Smooth muscle cell (in vitro differentiated cells): ENCODE data around the gene SH2B2. TPM values are rescaled to one million over a fixed set of nuclear protein-coding genes. Genes with fewer than 3 reads are reported as not detected.

ENCODE experiments used
- DNase-seq: peaks from one replicate; lab custom pipeline; 2025; ENCODE audit not compliant: unreplicated experiment; lab: John Stamatoyannopoulos, UW
- H2AFZ ChIP-seq: fragments of 200-600 bp; sonication (generic); 2 replicates; pipeline ENCODE4 v1.6.0; 2016; ENCODE audit warnings: antibody characterized with exemption, low read depth, mild to moderate bottlenecking
- H3F3A ChIP-seq: fragments of 200-600 bp; sonication (generic); 2 replicates; pipeline ENCODE4 v1.6.0; 2017; ENCODE audit warnings: antibody characterized with exemption, low read depth
- H3K27ac ChIP-seq: fragments of 200-600 bp; sonication (generic); 2 replicates; pipeline ENCODE4 v1.5.1; 2016; ENCODE audit warnings: low read depth, mild to moderate bottlenecking
- H3K27me3 ChIP-seq: fragments of 200-600 bp; sonication (generic); 2 replicates; pipeline ENCODE4 v1.6.1; 2016; ENCODE audit warnings: low read depth, mild to moderate bottlenecking
- H3K36me3 ChIP-seq: fragments of 200-600 bp; sonication (generic); 2 replicates; pipeline ENCODE4 v1.5.1; 2016; ENCODE audit warnings: low read depth
- H3K4me1 ChIP-seq: fragments of 200-600 bp; sonication (generic); 2 replicates; pipeline ENCODE4 v1.5.1; 2016; ENCODE audit warnings: low read depth
- H3K4me2 ChIP-seq: fragments of 200-600 bp; sonication (generic); 2 replicates; pipeline ENCODE4 v1.6.0; 2016; ENCODE audit warnings: mild to moderate bottlenecking
- H3K4me3 ChIP-seq: fragments of 200-600 bp; sonication (generic); 2 replicates; pipeline ENCODE4 v1.5.1; 2016; ENCODE audit warnings: mild to moderate bottlenecking
- H3K79me2 ChIP-seq: fragments of 200-600 bp; sonication (generic); 2 replicates; pipeline ENCODE4 v1.6.0; 2016; ENCODE audit warnings: low read depth, mild to moderate bottlenecking
- H3K9ac ChIP-seq: fragments of 200-600 bp; sonication (generic); 2 replicates; pipeline ENCODE4 v1.6.0; 2016; ENCODE audit warnings: low read depth
- H3K9me3 ChIP-seq: fragments of 200-600 bp; sonication (generic); replicated peaks from 2 replicates; pipeline ENCODE4 v1.5.1; 2016; ENCODE audit warnings: low read depth
- H4K20me1 ChIP-seq: fragments of 200-600 bp; sonication (generic); 2 replicates; pipeline ENCODE4 v1.6.0; 2016; ENCODE audit warnings: low read depth
- CTCF ChIP-seq: fragments of 200-600 bp; sonication (generic); IDR thresholded peaks from 2 replicates; pipeline ENCODE4 v1.5.1; 2017; ENCODE audit warnings: borderline replicate concordance, mild to moderate bottlenecking, antibody characterized with exemption; ENCODE audit not compliant: insufficient read depth, poor library complexity, severe bottlenecking
- WGBS: methylation state at CpG from one replicate; pipeline ENCODE4 v1.1.7; 2016; ENCODE audit warnings: low lambda C conversion rate; 5-methylcytosine and 5-hydroxymethylcytosine counted together
- polyA plus RNA-seq: library from polyadenylated mRNA; unstranded; fragments of >200 nt; fragmentation: Nextera tagmentation; extraction: Ambion mirVana; gene quantifications from 2 replicates; pipeline ENCODE4 v1.2.1, GENCODE V29; 2016
- total RNA-seq: library from RNA; depleted of rRNA; stranded (reverse); fragments of >200 nt; gene quantifications from 2 replicates; pipeline ENCODE4 v1.2.3, GENCODE V29; 2014

Gene SH2B2
- total and polyA plus RNA-seq, 2 experiments from 2014 or later: 8.2 to 12.4 TPM

DNA sequence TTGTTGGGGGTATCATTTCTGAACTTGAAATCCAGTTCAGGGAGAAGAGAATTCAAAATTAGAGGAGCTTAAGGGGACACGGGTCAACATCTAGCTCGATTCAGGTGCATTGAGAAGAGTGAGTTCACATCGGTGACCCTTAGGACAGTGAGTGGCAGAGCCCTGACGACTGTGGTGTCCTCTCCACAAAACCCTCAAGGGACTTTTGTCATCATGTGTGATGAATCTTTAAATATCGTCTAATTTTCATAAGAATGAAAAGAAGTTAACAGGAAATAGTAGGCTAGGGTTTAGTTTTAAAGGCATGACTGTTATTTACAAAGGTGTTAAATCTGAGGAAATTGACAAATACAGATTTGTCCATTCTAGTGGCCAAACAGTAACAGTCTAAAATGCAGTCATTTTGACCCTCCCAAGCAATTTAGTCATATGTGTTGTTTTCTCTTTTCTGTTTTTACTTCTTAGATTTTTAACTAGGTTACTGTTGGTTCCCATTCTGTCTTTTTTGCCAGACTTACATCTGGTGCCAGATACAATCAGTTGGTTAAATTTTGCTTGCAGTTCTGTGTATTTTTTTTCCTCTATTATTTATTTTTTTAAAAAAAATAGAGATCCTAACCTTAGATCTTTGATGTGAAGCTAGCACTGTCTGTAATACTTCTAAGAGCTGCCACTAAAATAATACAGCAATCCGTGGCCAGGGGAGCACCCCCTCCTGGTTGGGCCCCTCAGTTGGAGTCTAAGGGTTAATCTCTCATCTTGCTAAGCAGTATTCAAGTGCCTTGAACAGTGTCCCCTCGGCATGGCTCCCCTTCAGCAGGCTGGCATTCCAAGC is 34.9 kb upstream of the SH2B2 start:
- H3K9ac ChIP-seq: no peak overlapping the region
- no peak overlapping the region for H2AFZ ChIP-seq
- no peak overlapping the region for H3K4me2 ChIP-seq
- H3K4me3 ChIP-seq: no peak overlapping the region
- 90% methylated on average over 7 of the region's 7 CpGs for WGBS
- DNase-seq: no peak
- peaks cover 31% of the 10 kb centered on the region for H4K20me1 ChIP-seq
- no peaks in the 10 kb centered on the region for H3K9me3 ChIP-seq
- peaks cover 7% of the 10 kb centered on the region for H3K36me3 ChIP-seq
- H3K27me3 ChIP-seq: no peaks in the 10 kb centered on the region
- TF ChIP-seq CTCF: no peak
- H3F3A ChIP-seq: no peaks in the 10 kb centered on the region
- peaks cover 24% of the 10 kb centered on the region for H3K4me1 ChIP-seq
- H3K79me2 ChIP-seq: peaks cover 9% of the 10 kb centered on the region
- no peak overlapping the region for H3K27ac ChIP-seq

GRCh38 chr7:102252366-102252982 is 34.2 kb upstream of the SH2B2 start:
- no peak for TF ChIP-seq CTCF
- WGBS: 84% methylated on average over 11 of the region's 11 CpGs
- Histone ChIP-seq H3K9ac (no peak overlapping the region), H4K20me1 (peaks cover 31% of the 10 kb centered on the region), H3K27me3 (no peaks in the 10 kb centered on the region), H3K4me3 (no peak overlapping the region), H3K4me1 (peaks cover 24% of the 10 kb centered on the region), H3K27ac (no peak overlapping the region), H3K9me3 (no peaks in the 10 kb centered on the region), H2AFZ (no peak overlapping the region), H3K79me2 (peaks cover 9% of the 10 kb centered on the region), H3K36me3 (peaks cover 7% of the 10 kb centered on the region), H3K4me2 (no peak overlapping the region), H3F3A (no peaks in the 10 kb centered on the region)
- no peak for DNase-seq

GRCh38 chr7:102253066-102253972 is 33.3 kb upstream of the SH2B2 start:
- Histone ChIP-seq H3K79me2 (peaks cover 9% of the 10 kb centered on the region), H3K9me3 (no peaks in the 10 kb centered on the region), H3K36me3 (peaks cover 7% of the 10 kb centered on the region), H3K4me3 (no peak overlapping the region), H3K4me2 (no peak overlapping the region), H3K27ac (no peak overlapping the region), H3K9ac (no peak overlapping the region), H3F3A (no peaks in the 10 kb centered on the region), H3K27me3 (no peaks in the 10 kb centered on the region), H2AFZ (no peak overlapping the region), H4K20me1 (peaks cover 33% of the 10 kb centered on the region), H3K4me1 (peaks cover 24% of the 10 kb centered on the region)
- WGBS: 93% methylated on average over 19 of the region's 19 CpGs
- no peak for TF ChIP-seq CTCF
- DNase-seq: no peak
